ENCODE data around the gene CLCNKB. TPM values are rescaled to one million over a fixed set of nuclear protein-coding genes. Genes with fewer than 3 reads are reported as not detected.
"Not testable (repeated sequence)": the region's sequence is repeated elsewhere in the genome, so short reads cannot be mapped to it uniquely, and the experiment has no call there.

The CLCNKB gene
- total and polyA plus RNA-seq, 2 donors (not counting 3 experiments of a cell fraction or from before 2014, with no cell fraction given), result 0.18 TPM; not detected in 1

DNA sequence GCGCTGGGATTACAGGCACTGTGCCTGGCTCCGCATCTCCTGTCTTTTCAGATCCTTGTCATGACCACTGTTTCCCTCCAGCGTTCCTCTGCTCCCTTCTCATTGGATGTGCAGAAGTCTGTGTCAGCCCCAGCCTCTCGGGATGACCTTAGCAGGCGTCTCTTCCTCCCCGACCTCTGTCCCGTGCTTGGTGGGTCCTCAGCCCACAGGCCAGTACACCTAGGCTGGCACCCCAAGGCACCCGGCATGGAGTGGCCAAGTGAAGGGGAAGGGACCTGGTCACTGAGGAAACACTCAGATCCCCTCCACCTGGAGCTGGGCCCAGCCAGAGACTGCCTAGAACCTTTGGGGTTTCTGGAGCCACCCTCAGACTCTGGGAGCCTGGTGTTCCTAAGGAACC is 2.4 kb upstream of the CLCNKB start:
- Histone ChIP-seq H3K27ac (ENCODE audit: insufficient read depth, low read depth, low read length) (no peak overlapping the region), H4K20me1 (replicated peaks; ENCODE audit: control insufficient read depth, extremely low read depth, insufficient read depth, low read length) (no peaks in the 10 kb centered on the region), H3K9me3 (replicated peaks; ENCODE audit: control insufficient read depth, insufficient read depth, low read length) (no peaks in the 10 kb centered on the region), H3K4me2 (ENCODE audit: insufficient read depth, low read length) (no peak overlapping the region), H3K4me3 (replicated peaks in 1 of 3; ENCODE audit: insufficient read depth in 1 of 3, low read depth in 1 of 3, low read length in 3 of 3) (no peak overlapping the region), H3K4me1 (ENCODE audit: control insufficient read depth, extremely low read depth, insufficient read depth, low read length) (no peaks in the 10 kb centered on the region), H3K79me2 (ENCODE audit: control insufficient read depth, insufficient read depth, low read length) (no peaks in the 10 kb centered on the region), H3K9me1 (replicated peaks; ENCODE audit: control insufficient read depth, extremely low read depth, insufficient read depth, low read length) (no peaks in the 10 kb centered on the region), H3K36me3 (ENCODE audit: control insufficient read depth in 2 of 2, extremely low read depth in 1 of 2, insufficient read depth in 2 of 2, low read length in 2 of 2) (no peaks in the 10 kb centered on the region), H3K27me3 (ENCODE audit: control insufficient read depth in 2 of 2, insufficient read depth in 2 of 2, low read length in 2 of 2) (no peaks in the 10 kb centered on the region), H2AFZ (ENCODE audit: low read depth, low read length) (no peak overlapping the region), H3K9ac (replicated peaks; ENCODE audit: extremely low read depth, insufficient read depth, low read length) (no peak overlapping the region)
- ChIA-PET CTCF (no interaction called here), POLR2A (interaction anchor here (0.6 kb wide), 1 partner anchor 207 kb away, joined by 3 read pairs; no protein-coding TSS in a partner anchor)
- TF ChIP-seq POLR2A (IDR thresholded peaks at IDR 0.05; ENCODE audit: low read depth, low read length), result no peak
- TF ChIP-seq JUN (IDR thresholded peaks at IDR 0.05; ENCODE audit: borderline replicate concordance, insufficient read depth, insufficient read length, low read depth), result no peak
- no peak for TF ChIP-seq GATA2 (IDR thresholded peaks at IDR 0.05; ENCODE audit: insufficient read depth, insufficient read length, low read depth, low read length)
- DNase-seq (ENCODE audit: low read depth, low spot score) (no peak), FAIRE-seq (no peak)
- no TSS peak for BruUV-seq (replicated peaks)
- intact Hi-C loops (cut with micrococcal nuclease), result no loop called here
- dilution Hi-C loops (cut with MboI; ENCODE audit: extremely low pct_ligation_motif_present, low sequenced_read_pairs), result no loop called here

DNA sequence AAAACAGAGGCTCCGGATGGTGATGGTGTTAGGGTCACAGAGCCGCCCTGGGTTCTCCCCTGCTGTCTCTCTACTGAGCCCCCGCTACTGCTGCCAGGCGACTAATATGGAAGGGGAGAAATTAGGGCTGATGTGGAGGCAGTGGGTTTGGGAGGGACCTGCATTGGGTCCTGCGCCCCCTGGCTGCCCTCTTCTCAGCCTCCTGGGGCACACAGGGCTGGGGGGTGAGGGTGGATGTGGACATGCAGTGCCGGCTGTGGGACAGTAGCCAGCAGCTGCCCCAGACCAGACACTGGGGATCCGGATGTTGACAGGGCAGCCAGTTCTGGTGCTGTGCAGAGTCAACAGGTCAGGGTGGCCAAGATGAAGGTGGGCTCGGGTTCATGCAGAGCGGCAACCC is 1.5 kb upstream of the CLCNKB start:
- Histone ChIP-seq H3K4me3 (replicated peaks in 1 of 3; ENCODE audit: insufficient read depth in 1 of 3, low read depth in 1 of 3, low read length in 3 of 3) (no peak overlapping the region), H3K27me3 (ENCODE audit: control insufficient read depth in 2 of 2, insufficient read depth in 2 of 2, low read length in 2 of 2) (no peaks in the 10 kb centered on the region), H3K79me2 (ENCODE audit: control insufficient read depth, insufficient read depth, low read length) (no peaks in the 10 kb centered on the region), H3K36me3 (ENCODE audit: control insufficient read depth in 2 of 2, extremely low read depth in 1 of 2, insufficient read depth in 2 of 2, low read length in 2 of 2) (no peaks in the 10 kb centered on the region), H3K27ac (ENCODE audit: insufficient read depth, low read depth, low read length) (no peak overlapping the region), H3K4me1 (ENCODE audit: control insufficient read depth, extremely low read depth, insufficient read depth, low read length) (no peaks in the 10 kb centered on the region), H3K4me2 (ENCODE audit: insufficient read depth, low read length) (no peak overlapping the region), H2AFZ (ENCODE audit: low read depth, low read length) (no peak overlapping the region), H3K9me3 (replicated peaks; ENCODE audit: control insufficient read depth, insufficient read depth, low read length) (no peaks in the 10 kb centered on the region), H4K20me1 (replicated peaks; ENCODE audit: control insufficient read depth, extremely low read depth, insufficient read depth, low read length) (no peaks in the 10 kb centered on the region), H3K9ac (replicated peaks; ENCODE audit: extremely low read depth, insufficient read depth, low read length) (no peak overlapping the region), H3K9me1 (replicated peaks; ENCODE audit: control insufficient read depth, extremely low read depth, insufficient read depth, low read length) (no peaks in the 10 kb centered on the region)
- FAIRE-seq, result no peak
- ChIA-PET CTCF (no interaction called here), POLR2A (no interaction called here)
- dilution Hi-C loops (cut with MboI; ENCODE audit: extremely low pct_ligation_motif_present, low sequenced_read_pairs) (no loop called here), intact Hi-C loops (cut with micrococcal nuclease) (no loop called here)
- DNase-seq (ENCODE audit: low read depth, low spot score), result no peak
- TF ChIP-seq POLR2A (IDR thresholded peaks at IDR 0.05; ENCODE audit: low read depth, low read length) (no peak), POLR2AphosphoS5 (IDR thresholded peaks at IDR 0.05; ENCODE audit: insufficient read depth, low read depth, low read length) (no peak), MYC (IDR thresholded peaks at IDR 0.05; ENCODE audit: low read depth, low read length) (no peak), FOS (IDR thresholded peaks at IDR 0.05; ENCODE audit: borderline replicate concordance, insufficient read depth, low read length) (no peak), JUN (IDR thresholded peaks at IDR 0.05; ENCODE audit: borderline replicate concordance, insufficient read depth, insufficient read length, low read depth) (no peak), GATA2 (IDR thresholded peaks at IDR 0.05; ENCODE audit: insufficient read depth, insufficient read length, low read depth, low read length) (no peak), EZH2 (IDR thresholded peaks at IDR 0.05; ENCODE audit: borderline replicate concordance, low read depth, low read length, severe bottlenecking) (no peak)
- TF ChIP-seq, protein P1, sequence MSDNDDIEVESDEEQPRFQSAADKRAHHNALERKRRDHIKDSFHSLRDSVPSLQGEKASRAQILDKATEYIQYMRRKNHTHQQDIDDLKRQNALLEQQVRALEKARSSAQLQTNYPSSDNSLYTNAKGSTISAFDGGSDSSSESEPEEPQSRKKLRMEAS (IDR thresholded peaks at IDR 0.05; ENCODE audit: insufficient read depth, insufficient read length), result no peak
- TF ChIP-seq, protein P2, sequence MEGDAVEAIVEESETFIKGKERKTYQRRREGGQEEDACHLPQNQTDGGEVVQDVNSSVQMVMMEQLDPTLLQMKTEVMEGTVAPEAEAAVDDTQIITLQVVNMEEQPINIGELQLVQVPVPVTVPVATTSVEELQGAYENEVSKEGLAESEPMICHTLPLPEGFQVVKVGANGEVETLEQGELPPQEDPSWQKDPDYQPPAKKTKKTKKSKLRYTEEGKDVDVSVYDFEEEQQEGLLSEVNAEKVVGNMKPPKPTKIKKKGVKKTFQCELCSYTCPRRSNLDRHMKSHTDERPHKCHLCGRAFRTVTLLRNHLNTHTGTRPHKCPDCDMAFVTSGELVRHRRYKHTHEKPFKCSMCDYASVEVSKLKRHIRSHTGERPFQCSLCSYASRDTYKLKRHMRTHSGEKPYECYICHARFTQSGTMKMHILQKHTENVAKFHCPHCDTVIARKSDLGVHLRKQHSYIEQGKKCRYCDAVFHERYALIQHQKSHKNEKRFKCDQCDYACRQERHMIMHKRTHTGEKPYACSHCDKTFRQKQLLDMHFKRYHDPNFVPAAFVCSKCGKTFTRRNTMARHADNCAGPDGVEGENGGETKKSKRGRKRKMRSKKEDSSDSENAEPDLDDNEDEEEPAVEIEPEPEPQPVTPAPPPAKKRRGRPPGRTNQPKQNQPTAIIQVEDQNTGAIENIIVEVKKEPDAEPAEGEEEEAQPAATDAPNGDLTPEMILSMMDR (IDR thresholded peaks at IDR 0.05; ENCODE audit: extremely low read depth in 1 of 2, insufficient read depth in 1 of 2, low read depth in 1 of 2, low read length in 2 of 2), result no peak
- no TSS peak for BruUV-seq (replicated peaks)

DNA sequence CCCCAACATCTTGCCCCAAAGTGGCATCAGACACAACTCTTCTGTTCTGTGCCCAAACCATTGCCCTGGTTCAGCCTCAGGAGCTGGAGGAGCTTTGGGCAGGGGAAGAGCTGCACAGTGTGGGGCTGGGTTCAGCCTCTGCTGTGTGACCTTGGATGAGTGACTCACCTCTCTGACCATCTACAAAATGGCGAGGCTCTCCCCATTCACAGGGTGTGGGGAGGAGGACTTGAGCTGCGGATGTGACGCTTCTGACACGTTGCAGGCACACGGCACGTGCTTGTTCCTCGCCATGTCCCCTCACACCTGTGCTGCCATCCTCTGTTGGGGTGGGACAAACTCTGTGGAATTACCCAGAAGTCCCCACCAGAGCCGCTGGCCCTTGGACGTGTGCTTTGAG is 928 bp upstream of the CLCNKB start:
- H2AFZ ChIP-seq (ENCODE audit: low read depth, low read length); DNase-seq (ENCODE audit: low read depth, low spot score); intact Hi-C loops (cut with micrococcal nuclease); H3K27ac ChIP-seq (ENCODE audit: insufficient read depth, low read depth, low read length); H4K20me1 ChIP-seq (replicated peaks; ENCODE audit: control insufficient read depth, extremely low read depth, insufficient read depth, low read length); H3K9me1 ChIP-seq (replicated peaks; ENCODE audit: control insufficient read depth, extremely low read depth, insufficient read depth, low read length); BruUV-seq (replicated peaks); H3K27me3 ChIP-seq (ENCODE audit: control insufficient read depth in 2 of 2, insufficient read depth in 2 of 2, low read length in 2 of 2); H3K4me1 ChIP-seq (ENCODE audit: control insufficient read depth, extremely low read depth, insufficient read depth, low read length); H3K9me3 ChIP-seq (replicated peaks; ENCODE audit: control insufficient read depth, insufficient read depth, low read length); H3K4me3 ChIP-seq (replicated peaks in 1 of 3; ENCODE audit: insufficient read depth in 1 of 3, low read depth in 1 of 3, low read length in 3 of 3); H3K9ac ChIP-seq (replicated peaks; ENCODE audit: extremely low read depth, insufficient read depth, low read length); FAIRE-seq; H3K36me3 ChIP-seq (ENCODE audit: control insufficient read depth in 2 of 2, extremely low read depth in 1 of 2, insufficient read depth in 2 of 2, low read length in 2 of 2); H3K79me2 ChIP-seq (ENCODE audit: control insufficient read depth, insufficient read depth, low read length); dilution Hi-C loops (cut with MboI; ENCODE audit: extremely low pct_ligation_motif_present, low sequenced_read_pairs); H3K4me2 ChIP-seq (ENCODE audit: insufficient read depth, low read length); CTCF ChIA-PET; POLR2A ChIA-PET: not testable (repeated sequence)
